ENCODE results near the gene ARHGAP1.

Gene ARHGAP1

DNA sequence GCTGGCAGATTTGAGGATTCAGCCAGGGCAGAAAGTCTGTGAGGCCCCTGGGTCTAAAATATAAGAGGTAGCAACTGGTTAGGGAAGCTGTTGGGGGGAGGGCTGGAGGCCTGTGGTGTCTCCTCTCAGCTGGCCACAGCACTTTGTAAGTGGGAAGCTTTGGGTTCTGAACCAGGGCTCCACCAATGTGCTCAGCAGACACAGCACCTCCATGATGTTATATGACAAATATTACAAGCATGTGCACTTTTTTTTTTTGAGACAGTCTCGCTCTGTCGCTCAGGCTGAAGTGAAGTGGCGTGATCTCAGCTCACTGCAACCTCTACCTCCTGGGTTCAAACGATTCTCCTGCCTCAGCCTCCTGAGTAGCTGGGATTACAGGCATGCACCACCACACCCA lies 8.0 kb downstream of the ARHGAP1 start:
- no peak for DNase-seq

- no peak for DNase-seq
Measured at GRCh38 chr11:46690702-46691101, 9.7 kb downstream of the ARHGAP1 start.

- no peak for DNase-seq
Measured at GRCh38 chr11:46686886-46687795, 13.3 kb downstream of the ARHGAP1 start.

GRCh38 chr11:46684367-46684766 lies 16.1 kb downstream of the ARHGAP1 start:
- no peak for DNase-seq

DNA sequence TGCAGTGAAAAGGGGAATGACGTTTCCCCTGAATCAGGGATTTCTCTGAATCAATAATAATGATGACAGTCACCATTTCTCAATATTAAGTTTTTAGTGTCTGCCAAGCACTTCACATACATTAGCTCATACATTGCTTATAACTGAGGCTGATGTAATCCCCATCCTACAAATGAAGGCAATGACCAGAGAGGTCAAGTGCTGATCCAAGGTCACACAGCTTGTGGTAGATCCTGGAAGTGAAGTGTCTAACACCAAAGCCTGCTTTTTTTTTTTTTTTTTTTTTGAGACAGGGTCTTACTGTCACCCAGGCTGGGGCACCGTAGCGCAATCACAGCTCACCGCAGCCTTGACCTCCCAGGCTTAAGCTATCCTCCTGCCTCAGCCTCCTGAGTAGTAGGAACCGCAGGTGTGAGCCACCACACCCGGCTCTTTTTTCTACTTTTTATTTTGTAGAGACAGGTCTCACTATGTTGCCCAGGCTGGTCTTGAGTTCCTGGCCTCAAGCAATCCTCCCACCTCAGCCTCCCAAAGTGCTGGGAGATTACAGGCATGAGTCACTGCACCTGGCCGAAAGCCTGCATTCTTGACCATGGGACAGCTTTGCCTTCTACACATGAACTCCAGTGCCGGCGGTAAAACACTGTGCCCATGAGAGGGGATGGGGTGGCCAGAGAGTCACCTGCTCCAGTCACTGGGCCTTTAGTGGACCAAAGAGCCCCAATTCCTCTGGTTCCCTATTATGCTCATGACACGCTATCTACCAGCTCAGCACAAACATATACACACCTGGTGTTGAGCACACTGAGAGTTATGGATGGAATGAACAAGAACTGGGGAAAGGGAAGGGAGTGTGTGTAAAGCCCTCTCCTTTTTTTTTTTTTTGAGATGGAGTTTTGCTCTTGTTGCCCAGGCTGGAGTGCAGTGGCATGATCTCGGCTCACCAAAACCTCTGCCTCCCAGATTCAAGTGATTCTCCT lies 17.4 kb downstream of the ARHGAP1 start:
- no peak for DNase-seq

DNA sequence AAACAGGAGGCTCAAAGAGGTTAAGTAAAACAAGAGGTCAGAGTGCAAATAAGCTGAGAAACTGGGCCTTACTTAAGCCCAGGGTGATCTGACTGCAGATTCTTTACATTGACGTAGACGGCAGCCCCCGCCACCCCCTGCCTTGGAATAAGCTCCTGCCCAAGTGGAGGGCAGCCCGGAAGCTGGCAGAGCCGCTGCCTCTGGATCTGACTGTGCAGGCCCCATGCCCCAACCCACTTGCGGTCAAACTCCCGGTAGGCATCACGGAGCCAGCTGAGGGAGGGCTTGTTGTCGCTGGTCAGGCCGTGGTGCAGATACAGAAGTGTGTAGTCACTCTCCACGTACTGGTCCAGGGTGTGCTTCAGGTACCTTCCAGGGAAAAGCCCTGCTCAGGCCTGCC lies 18.6 kb downstream of the ARHGAP1 start:
- DNase-seq = no peak

DNA sequence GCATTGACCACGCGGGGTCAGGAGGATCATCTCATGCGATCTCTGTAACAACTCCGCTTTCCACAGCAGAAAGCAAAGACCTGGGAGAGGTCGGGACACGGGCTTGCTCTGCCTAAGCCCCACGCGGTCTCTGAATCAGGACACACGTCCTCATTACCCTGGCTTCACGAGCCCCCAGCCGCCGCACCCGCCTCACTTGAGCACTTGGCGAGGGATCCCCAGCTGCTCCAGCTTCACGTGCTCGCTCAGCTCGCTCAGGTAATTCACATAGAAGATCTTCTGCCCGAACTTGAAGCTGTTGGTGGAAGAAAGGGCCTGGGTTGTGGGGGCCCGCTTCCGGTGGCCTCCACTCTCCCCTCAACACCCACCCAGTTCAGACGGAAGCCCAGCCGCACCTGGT lies 19.6 kb downstream of the ARHGAP1 start:
- no peak for DNase-seq

DNA sequence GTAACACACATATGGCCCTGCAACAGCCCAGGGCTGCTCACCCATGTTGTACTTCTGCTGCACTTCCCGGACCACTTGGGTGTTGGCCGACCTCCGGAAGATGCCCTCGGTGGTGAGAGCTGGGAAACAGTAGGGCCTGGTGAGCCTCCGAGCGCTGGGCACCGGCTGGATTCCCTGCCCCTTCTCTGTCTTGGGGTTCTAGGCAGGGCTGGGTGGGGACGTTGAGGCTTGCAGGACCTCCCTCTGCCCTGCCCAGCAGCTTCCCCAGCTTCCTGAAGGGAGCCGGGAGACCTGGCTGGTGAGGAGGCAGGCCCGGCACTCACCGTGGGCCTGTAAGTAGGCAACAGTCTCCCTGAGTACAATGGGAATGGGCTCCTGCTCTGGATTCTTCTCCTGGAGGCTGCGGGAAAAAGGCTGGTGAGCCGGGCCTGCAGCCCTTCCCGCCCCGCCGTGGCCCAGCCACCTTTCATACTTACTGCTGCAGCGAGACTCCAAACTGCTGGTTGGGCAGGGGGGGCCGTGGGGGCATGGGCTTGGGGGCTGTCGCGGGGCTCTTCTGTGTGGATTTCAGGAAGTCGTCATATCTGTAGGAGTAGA lies 20.2 kb downstream of the ARHGAP1 start:
- no peak for DNase-seq

DNA sequence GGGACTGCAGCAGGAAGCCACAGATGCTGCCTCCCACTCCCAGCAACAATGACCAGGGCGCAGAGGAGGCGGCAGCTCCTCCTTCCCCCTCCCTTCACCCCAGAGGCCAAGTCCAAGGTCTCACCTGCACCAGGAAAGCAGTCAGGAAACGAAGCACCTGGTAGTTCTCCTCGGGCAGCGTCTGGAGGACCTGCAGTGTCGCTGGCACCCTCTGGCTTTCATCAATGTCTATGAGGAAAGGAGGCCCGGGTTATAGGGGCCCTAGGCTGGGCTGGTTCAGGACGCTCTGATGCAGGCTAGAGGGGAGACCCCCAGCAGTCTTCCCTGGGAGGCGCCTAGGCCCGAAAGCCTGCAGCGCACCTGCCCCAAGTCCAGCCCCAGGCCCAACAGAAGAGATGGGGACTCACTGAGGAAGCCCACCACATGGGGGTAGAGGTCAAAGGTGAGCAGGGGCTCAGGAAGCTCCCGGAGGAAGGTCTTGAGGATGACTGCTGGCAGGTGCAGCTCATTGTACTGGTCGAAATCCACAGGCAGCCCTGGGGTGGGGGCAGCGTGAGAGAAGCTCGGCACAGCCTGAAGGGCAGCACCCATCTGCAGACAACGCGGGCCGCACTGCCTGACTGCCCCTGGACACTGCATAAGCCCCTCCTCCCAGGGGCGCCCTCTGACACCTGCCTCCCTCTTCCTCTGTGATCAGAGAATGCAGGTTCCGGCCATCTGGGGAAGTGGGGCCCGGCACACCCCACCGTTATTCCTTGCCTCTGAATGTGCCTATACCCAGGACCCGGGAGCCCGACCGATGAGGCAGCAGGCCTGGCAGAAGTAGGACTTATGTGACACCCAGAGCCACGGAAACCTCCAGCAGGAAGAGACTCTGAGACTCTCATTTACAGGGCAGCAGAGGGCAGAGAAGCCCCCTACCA lies 20.9 kb downstream of the ARHGAP1 start:
- no peak for DNase-seq

DNA sequence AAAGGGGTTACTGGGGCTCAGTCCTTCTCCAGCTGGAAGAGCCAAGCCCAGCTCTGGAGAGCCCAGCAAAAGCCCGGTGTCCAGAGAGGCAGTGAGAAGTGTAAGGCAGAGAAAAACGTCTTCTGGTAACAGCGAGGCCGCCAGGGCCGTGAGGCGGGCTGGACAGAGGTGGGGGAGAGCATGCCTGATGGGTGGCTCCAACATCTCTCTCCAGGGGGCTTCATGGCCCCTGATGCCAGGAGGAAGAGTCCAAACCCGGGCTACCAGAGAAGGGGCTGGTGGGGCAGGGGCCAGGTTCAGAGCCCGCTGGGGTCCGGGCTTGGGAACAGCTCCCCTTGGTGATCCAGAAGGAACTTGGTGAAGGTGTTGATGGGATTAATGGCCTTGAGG lies 21.7 kb downstream of the ARHGAP1 start:
- no peak for DNase-seq

DNA sequence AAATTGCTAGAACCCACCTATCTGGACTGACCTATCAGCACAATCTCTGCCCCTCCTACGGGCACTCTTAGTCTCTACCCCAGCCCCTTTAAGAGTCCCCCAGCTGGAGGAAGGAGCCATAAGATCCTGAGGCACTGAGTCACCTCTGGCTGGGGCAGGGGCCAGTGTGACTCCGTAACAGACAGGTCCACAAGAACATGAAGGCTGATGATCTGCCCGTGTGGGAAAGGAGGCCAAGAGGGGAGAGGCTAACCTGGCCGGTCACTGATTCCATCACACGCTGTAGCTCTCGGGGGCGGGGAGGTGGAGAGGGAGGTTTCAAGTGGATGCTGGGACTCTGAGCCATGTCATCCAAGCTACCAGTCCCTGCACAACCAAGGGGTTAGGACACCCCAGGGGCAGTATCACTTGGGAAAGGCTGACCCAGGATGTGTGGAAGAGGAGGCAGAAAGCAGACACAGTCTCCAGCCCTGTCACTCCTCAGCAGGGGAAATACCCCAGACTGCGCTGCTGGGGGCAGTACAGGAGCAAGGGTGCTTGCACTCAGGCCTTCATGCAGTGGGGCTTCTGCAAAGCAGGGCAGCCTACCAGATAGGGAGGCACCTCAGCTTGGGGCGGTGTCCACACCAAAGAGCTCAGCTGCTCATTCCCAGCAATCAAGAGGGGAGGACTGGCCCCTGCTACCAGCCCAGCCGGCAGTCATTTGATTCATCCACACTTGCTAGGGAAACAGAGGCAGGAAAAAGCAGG lies 22.3 kb downstream of the ARHGAP1 start:
- DNase-seq = no peak

- DNase-seq = no peak
Measured at GRCh38 chr11:46677169-46677568, 23.2 kb downstream of the ARHGAP1 start.

GRCh38 chr11:46676436-46677158 lies 23.8 kb downstream of the ARHGAP1 start:
- DNase-seq = no peak

DNA sequence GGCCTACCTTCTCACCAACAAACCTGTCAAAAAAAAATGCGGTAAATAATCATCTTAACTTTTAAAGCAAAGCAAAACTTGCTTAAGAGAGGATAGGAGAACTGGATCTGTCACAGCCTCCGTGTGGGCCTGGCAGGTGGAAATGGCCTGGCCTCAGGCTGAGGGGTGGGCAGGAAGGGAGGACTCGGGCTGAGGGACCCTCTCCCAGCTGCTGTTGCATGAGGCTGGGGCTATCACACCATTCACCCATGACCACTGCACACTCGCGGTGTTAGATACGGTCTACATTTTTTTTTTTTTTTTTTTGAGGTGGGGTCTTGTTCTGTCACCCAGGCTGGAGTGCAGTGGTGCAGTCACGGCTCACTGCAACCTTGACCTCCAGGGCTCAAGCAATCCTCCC lies 24.5 kb downstream of the ARHGAP1 start:
- no peak for DNase-seq

- DNase-seq = no peak
Measured at GRCh38 chr11:46675288-46675851, 25.0 kb downstream of the ARHGAP1 start.

GRCh38 chr11:46674463-46675287 lies 25.7 kb downstream of the ARHGAP1 start:
- DNase-seq = no peak

- DNase-seq = no peak
Measured at GRCh38 chr11:46673713-46674462, 26.5 kb downstream of the ARHGAP1 start.

DNA sequence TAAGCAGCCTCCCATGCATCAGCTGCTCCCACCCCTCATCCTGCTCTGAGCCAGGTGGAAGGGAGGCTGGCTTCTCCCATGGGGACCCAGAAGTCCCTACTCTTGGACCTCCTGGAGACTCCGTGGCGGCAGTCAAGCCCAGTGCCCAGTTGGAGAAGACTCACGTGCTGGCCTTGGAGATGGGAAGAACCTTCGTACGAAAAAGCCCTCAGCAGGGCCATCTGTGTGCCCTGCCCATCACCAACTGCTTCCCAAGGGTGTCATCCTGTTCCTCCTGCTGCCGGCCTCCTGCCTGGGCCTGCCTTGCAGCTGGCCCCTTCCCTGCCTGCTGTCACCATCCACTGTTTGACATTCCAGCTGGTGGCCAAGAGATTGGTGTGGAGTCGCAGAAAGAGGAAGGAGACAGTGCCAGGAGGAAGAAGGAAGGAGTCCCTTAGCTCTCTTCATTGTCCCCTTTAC lies 28.0 kb downstream of the ARHGAP1 start:
- DNase-seq = no peak

DNA sequence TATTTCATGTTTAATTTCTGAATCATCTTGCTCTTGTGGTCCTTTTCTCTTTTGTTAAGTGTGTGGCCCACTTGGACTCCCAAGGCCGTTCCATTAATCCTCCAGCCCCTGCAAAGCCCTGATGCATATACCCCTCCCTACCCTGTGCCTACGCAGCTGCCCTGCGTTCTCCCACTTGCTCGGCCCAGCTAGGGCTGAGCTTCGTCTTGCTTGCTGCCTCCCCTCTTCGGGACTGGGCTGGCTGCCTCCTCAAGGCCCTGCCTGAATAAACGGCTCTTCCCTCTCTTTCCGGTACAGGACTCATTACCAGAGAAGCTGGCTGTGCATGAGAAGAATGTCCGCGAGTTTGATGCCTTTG lies 28.5 kb downstream of the ARHGAP1 start:
- DNase-seq = no peak

Data from activated CD8-positive, alpha-beta memory T cell treated with anti-CD3 and anti-CD28 coated beads for 24 hours (primary cell).